Suprapubic skin (tissue), 4 donors: ENCODE measurements around the gene PXMP2. TPM values are rescaled to one million over a fixed set of nuclear protein-coding genes. Genes with fewer than 3 reads are reported as not detected.
A peak's percentile ranks its signal among the peaks of the same experiment; 100 is the strongest.
"Not testable (repeated sequence)": the region's sequence is repeated elsewhere in the genome, so short reads cannot be mapped to it uniquely, and the experiment has no call there.

ENCODE experiments used
- DNase-seq, 2 donors: peaks; one replicate each; pipeline ENCODE4 v3.0.0-alpha.2; 2019; ENCODE audit warnings: low spot score in 2 of 2
- H3K27ac ChIP-seq: fragments of 200-600 bp; sonication (generic); one replicate; pipeline ENCODE4 v1.5.1; 2019
- H3K27me3 ChIP-seq: fragments of 200-600 bp; sonication (generic); one replicate; pipeline ENCODE4 v1.5.1; 2019
- H3K36me3 ChIP-seq: fragments of 200-600 bp; sonication (generic); one replicate; pipeline ENCODE4 v1.5.1; 2019
- H3K4me1 ChIP-seq: fragments of 200-600 bp; sonication (generic); one replicate; pipeline ENCODE4 v1.5.1; 2019
- H3K4me3 ChIP-seq: fragments of 200-600 bp; sonication (generic); one replicate; pipeline ENCODE4 v1.5.1; 2019; ENCODE audit warnings: mild to moderate bottlenecking
- H3K9me3 ChIP-seq: fragments of 200-600 bp; sonication (generic); one replicate; pipeline ENCODE4 v1.5.1; 2019
- EP300 ChIP-seq: sonication (generic); formaldehyde crosslinking; IDR thresholded peaks from one replicate; pipeline ENCODE4 v1.6.1; 2017; ENCODE audit warnings: antibody characterized with exemption
- POLR2A ChIP-seq, 2 donors: fragments of 450-650 bp; IDR thresholded peaks; one replicate each; pipeline ENCODE4 v1.6.1; 2017; ENCODE audit warnings: antibody characterized with exemption in 2 of 2, mild to moderate bottlenecking in 2 of 2, moderate library complexity in 2 of 2
- POLR2AphosphoS5 ChIP-seq, 3 donors: sonication (generic); formaldehyde crosslinking; IDR thresholded peaks; one replicate each; pipeline ENCODE4 v1.6.1; 2017; ENCODE audit warnings: antibody characterized with exemption in 3 of 3
- WGBS: methylation state at CpG from one replicate; pipeline ENCODE4 v1.1.5; 2018; 5-methylcytosine and 5-hydroxymethylcytosine counted together
- total RNA-seq, 4 donors: library from RNA; depleted of rRNA; stranded (reverse); fragments of >200 nt; gene quantifications; one replicate each; pipeline ENCODE4 v1.1.0, GENCODE V29; 2016
- TF ChIP-seq, protein P1 (sequence below), 2 donors: fragments of 200-600 bp in 1 of 2; fragments of 450-650 bp in 1 of 2; sonication (generic) in 1 of 2; IDR thresholded peaks; one replicate each; pipeline ENCODE4 v1.5.1; 2016 to 2019; ENCODE audit warnings: antibody characterized with exemption in 2 of 2, mild to moderate bottlenecking in 1 of 2, moderate library complexity in 1 of 2

PXMP2 gene
- total RNA-seq, 4 donors from 2014 or later: 10.0 to 30.0 (median 22.4) TPM

DNA sequence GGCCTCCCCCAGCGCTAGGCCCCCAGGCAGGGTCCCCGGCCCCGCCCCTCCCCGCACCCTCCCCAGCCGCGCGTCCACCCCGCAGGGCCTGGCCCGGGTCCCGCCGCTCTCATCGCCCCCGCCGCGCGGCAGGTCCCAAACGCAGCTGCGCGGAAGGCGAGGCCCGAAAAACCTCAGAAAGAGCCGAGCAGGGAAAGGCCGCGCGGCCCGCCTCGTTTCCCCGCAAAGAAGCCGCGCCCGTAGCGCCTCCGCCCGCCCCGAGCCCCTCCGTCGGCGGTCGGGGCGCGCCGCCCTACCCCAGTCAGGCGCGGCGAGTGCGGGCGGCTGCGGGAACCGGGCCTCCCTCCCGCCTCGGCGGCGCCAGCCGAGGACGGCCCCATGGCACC, 569 bp upstream of the PXMP2 start:
- no CpG with 5 or more reads among the region's 55 CpGs for WGBS
- TF ChIP-seq POLR2AphosphoS5 (IDR thresholded peaks at IDR 0.05) (no peak), EP300 (no peak), POLR2A (IDR thresholded peaks at IDR 0.05) (no peak)
- TF ChIP-seq, protein P1, sequence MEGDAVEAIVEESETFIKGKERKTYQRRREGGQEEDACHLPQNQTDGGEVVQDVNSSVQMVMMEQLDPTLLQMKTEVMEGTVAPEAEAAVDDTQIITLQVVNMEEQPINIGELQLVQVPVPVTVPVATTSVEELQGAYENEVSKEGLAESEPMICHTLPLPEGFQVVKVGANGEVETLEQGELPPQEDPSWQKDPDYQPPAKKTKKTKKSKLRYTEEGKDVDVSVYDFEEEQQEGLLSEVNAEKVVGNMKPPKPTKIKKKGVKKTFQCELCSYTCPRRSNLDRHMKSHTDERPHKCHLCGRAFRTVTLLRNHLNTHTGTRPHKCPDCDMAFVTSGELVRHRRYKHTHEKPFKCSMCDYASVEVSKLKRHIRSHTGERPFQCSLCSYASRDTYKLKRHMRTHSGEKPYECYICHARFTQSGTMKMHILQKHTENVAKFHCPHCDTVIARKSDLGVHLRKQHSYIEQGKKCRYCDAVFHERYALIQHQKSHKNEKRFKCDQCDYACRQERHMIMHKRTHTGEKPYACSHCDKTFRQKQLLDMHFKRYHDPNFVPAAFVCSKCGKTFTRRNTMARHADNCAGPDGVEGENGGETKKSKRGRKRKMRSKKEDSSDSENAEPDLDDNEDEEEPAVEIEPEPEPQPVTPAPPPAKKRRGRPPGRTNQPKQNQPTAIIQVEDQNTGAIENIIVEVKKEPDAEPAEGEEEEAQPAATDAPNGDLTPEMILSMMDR (IDR thresholded peaks at IDR 0.05): no peak
- no peaks in the 10 kb centered on the region for H3K27me3 ChIP-seq

DNA sequence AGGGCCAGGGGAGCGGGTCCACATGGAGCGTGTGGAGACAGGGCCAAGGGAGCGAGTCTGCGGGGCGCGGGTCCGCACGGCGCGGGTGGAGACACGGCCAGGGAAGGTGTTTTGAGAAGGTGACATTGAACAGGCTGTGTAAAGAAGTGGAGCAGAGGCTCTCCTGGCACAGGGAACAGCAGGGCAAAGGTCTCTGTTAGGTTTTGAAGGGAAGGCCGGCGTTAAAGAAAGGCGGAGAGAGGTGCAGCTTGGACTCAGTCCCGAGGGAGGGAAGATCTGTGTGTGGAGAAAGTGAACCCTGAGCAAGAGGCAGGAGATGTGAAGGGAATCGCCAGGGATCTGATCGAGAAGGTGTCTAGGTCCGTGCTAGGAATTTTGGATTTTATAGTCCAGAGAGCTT, 1.8 kb downstream of the PXMP2 start:
- Histone ChIP-seq H3K9me3 (no peaks in the 10 kb centered on the region), H3K27ac (no peak overlapping the region), H3K27me3 (no peaks in the 10 kb centered on the region), H3K4me1 (peaks cover 14% of the 10 kb centered on the region), H3K4me3 (no peak overlapping the region), H3K36me3 (no peaks in the 10 kb centered on the region)
- DNase-seq: no peak
- no peak for TF ChIP-seq POLR2AphosphoS5 (IDR thresholded peaks at IDR 0.05)
- TF ChIP-seq, protein P1 (IDR thresholded peaks at IDR 0.05): no peak
- WGBS: 62% methylated on average over 18 of the region's 18 CpGs

More for the DNA sequence above, 569 bp upstream of the PXMP2 start:
- H3K36me3 ChIP-seq: no peaks in the 10 kb centered on the region
- H3K27ac ChIP-seq: peak overlapping the region; percentile 60
- DNase-seq: no peak
- H3K4me1 ChIP-seq: peaks cover 14% of the 10 kb centered on the region
- no peaks in the 10 kb centered on the region for H3K9me3 ChIP-seq
- peak overlapping the region; percentile 97 for H3K4me3 ChIP-seq

DNA sequence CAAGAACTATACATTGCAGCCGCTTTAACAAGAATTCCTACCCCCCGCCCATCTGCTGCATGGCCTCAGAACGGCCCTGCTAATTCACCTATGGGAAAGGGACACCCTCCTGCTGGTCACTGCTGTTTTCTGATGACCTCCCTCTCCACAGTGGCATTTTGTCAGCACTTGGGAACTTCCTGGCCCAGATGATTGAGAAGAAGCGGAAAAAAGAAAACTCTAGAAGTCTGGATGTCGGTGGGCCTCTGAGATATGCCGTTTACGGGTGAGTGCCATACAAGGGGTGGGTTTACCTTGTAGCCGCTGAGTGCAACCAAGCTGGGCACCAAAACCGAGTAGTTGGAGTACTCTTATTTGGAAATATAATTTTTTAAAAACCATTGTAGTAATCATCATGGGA, 2.7 kb downstream of the PXMP2 start:
- no peaks in the 10 kb centered on the region for H3K27me3 ChIP-seq
- no peak for DNase-seq
- H3K4me3 ChIP-seq: no peak overlapping the region
- H3K9me3 ChIP-seq: no peaks in the 10 kb centered on the region
- H3K27ac ChIP-seq: no peak overlapping the region
- peaks cover 16% of the 10 kb centered on the region for H3K4me1 ChIP-seq
- H3K36me3 ChIP-seq: no peaks in the 10 kb centered on the region
- 96% methylated on average over 9 of the region's 9 CpGs for WGBS
- TF ChIP-seq, protein P1 (IDR thresholded peaks at IDR 0.05): no peak
- TF ChIP-seq EP300: no peak
- TF ChIP-seq POLR2AphosphoS5 (IDR thresholded peaks at IDR 0.05): no peak
- no peak for TF ChIP-seq POLR2A (IDR thresholded peaks at IDR 0.05)

DNA sequence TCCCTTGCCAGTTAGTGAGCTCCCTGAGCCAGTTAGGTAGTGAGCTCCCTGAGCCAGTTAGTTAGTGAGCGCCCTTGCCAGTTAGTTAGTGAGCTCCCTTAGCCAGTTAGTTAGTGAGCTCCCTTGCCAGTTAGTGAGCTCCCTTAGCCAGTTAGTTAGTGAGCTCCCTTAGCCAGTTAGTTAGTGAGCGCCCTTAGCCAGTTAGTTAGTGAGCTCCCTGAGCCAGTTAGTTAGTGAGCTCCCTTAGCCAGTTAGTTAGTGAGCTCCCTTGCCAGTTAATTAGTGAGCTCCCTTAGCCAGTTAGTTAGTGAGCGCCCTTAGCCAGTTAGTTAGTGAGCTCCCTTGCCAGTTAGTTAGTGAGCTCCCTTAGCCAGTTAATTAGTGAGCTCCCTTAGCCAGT, 4.6 kb downstream of the PXMP2 start:
- H3K4me1 ChIP-seq, H3K36me3 ChIP-seq, DNase-seq, H3K27ac ChIP-seq, H3K9me3 ChIP-seq, H3K4me3 ChIP-seq, H3K27me3 ChIP-seq: not testable (repeated sequence)
- 100% methylated on average over 2 of the region's 3 CpGs for WGBS

DNA sequence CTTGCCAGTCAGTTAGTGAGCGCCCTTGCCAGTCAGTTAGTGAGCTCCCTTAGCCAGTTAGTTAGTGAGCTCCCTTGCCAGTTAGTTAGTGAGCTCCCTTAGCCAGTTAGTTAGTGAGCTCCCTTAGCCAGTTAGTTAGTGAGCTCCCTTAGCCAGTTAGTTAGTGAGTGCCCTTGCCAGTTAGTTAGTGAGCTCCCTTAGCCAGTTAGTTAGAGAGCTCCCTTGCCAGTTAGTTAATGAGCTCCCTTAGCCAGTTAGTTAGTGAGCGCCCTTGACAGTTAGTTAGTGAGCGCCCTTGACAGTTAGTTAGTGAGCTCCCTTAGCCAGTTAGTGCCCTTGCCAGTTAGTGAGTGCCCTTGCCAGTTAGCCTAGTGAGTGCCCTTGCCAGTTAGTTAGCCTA, 7.5 kb downstream of the PXMP2 start:
- not testable (repeated sequence) for DNase-seq, H3K27me3 ChIP-seq, H3K9me3 ChIP-seq, H3K4me3 ChIP-seq, H3K27ac ChIP-seq, H3K4me1 ChIP-seq
- WGBS: 100% methylated on average over 3 of the region's 3 CpGs
- H3K36me3 ChIP-seq: peaks cover 11% of the 10 kb centered on the region

DNA sequence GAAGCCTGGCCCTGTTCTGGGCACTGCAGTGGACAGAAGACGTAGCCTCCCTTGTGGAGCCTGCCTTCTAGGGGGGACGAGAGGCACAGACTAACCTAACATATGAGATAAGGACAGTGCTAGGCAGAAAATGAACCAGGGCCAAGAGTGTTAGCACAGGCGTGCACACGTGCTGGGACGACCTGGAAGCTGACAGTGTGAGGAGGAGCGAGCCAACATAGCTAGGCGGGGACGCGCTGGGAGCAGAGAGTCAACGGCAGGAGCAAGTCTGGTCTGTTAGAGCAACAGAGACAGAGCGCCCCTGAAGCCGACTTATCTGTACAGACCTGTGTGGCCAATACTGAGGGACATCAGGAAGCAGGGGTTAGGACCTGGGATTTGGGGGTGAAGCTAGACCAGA, 8.0 kb downstream of the PXMP2 start:
- no peak for DNase-seq
- Histone ChIP-seq H3K9me3 (no peaks in the 10 kb centered on the region), H3K27me3 (no peaks in the 10 kb centered on the region), H3K4me1 (peaks cover 9% of the 10 kb centered on the region), H3K27ac (no peak overlapping the region), H3K36me3 (peaks cover 11% of the 10 kb centered on the region), H3K4me3 (no peak overlapping the region)
- 50% methylated on average over 12 of the region's 12 CpGs for WGBS
- TF ChIP-seq POLR2A (IDR thresholded peaks at IDR 0.05) (no peak), POLR2AphosphoS5 (IDR thresholded peaks at IDR 0.05) (no peak), EP300 (no peak)
- TF ChIP-seq, protein P1 (IDR thresholded peaks at IDR 0.05): no peak
